ENCODE data around the gene ZFP62. TPM values are rescaled to one million over a fixed set of nuclear protein-coding genes. Genes with fewer than 3 reads are reported as not detected.

Gene ZFP62
- total and polyA plus RNA-seq, 2 of the 8 experiments (the other 6 are each of a cell fraction or from before 2014, with no cell fraction given): 9.3 to 38.5 TPM

- H3K18ac ChIP-seq (ENCODE audit: extremely low read depth, low read length): no peak overlapping the region
- H2BK5ac ChIP-seq (ENCODE audit: low read depth, low read length): no peak overlapping the region
- H4K5ac ChIP-seq (ENCODE audit: insufficient read length, low read depth, low read length): no peak overlapping the region
- no peak overlapping the region for H2AK5ac ChIP-seq (ENCODE audit: low read depth, low read length)
- H3K4me1 ChIP-seq (replicated peaks in 1 of 4; ENCODE audit: control insufficient read depth in 3 of 4, insufficient read depth in 4 of 4, low read length in 3 of 4): no peaks in the 10 kb centered on the region
- H2AFZ ChIP-seq (ENCODE audit: low read length): no peak overlapping the region
- no peak overlapping the region for H2BK15ac ChIP-seq (ENCODE audit: low read length)
- H3K9me3 ChIP-seq (ENCODE audit: insufficient read depth in 2 of 2, low read depth in 1 of 2, low read length in 1 of 2): peaks cover 0 to 5% of the 10 kb centered on the region in 2 experiments; a peak in 2 of 4 replicates
- H3K79me2 ChIP-seq (ENCODE audit: control insufficient read depth in 1 of 2, insufficient read depth in 2 of 2, low read length in 2 of 2): no peaks in the 10 kb centered on the region
- H3K79me1 ChIP-seq (ENCODE audit: low read depth, low read length): no peaks in the 10 kb centered on the region
- POLR2A ChIA-PET (ENCODE audit: partially characterized antibody): interaction anchor here (1.7 kb wide), 1 partner anchor 9 kb away, joined by 7 read pairs; no protein-coding TSS in a partner anchor
- H3K4ac ChIP-seq (replicated peaks; ENCODE audit: insufficient read length, low read depth, low read length): no peak overlapping the region
- H3K27me3 ChIP-seq (replicated peaks in 1 of 4; ENCODE audit: control insufficient read depth in 3 of 4, extremely low read depth in 1 of 4, insufficient read depth in 3 of 4, low read length in 3 of 4): no peaks in the 10 kb centered on the region
- H2BK120ac ChIP-seq (replicated peaks; ENCODE audit: low read depth, low read length): no peak overlapping the region
- H3K23me2 ChIP-seq (ENCODE audit: low read depth, low read length): no peaks in the 10 kb centered on the region
- H3K23ac ChIP-seq (ENCODE audit: insufficient read length): no peak overlapping the region
- no peak overlapping the region for H2BK12ac ChIP-seq (ENCODE audit: low read depth, low read length)
- H3K14ac ChIP-seq (ENCODE audit: insufficient read length): no peak overlapping the region
- no peak overlapping the region for H4K91ac ChIP-seq (replicated peaks; ENCODE audit: insufficient read length, low read length)
- H3K56ac ChIP-seq (replicated peaks; ENCODE audit: insufficient read length, low read depth, low read length): no peak overlapping the region
- TF ChIP-seq EP300 (IDR thresholded peaks at IDR 0.05; ENCODE audit: borderline replicate concordance in 1 of 2, low read depth in 2 of 2, low read length in 2 of 2): no peak
- TF ChIP-seq CHD1 (IDR thresholded peaks at IDR 0.05; ENCODE audit: low read depth, low read length): no peak
- no peak for TF ChIP-seq MAFK (IDR thresholded peaks at IDR 0.05; ENCODE audit: low read depth, low read length)
- no peak for TF ChIP-seq SP1 (IDR thresholded peaks at IDR 0.05; ENCODE audit: low read depth, low read length)
- TF ChIP-seq ATF2 (IDR thresholded peaks at IDR 0.05; ENCODE audit: low read length): no peak
- TF ChIP-seq ASH2L (IDR thresholded peaks at IDR 0.05; ENCODE audit: low read length): no peak
- TF ChIP-seq GABPA (IDR thresholded peaks at IDR 0.05; ENCODE audit: borderline replicate concordance, insufficient read depth, low read length): no peak
- TF ChIP-seq ATF3 (IDR thresholded peaks at IDR 0.05; ENCODE audit: insufficient read depth, low read depth, low read length): no peak
- DNase-seq (ENCODE audit: low read depth in 1 of 2, low spot score in 2 of 2): no peak
- no peak overlapping the region for H3K27ac ChIP-seq (ENCODE audit: low read depth, low read length)
- no peak overlapping the region for H2BK20ac ChIP-seq (ENCODE audit: low read length)
- no peak overlapping the region for H3K4me3 ChIP-seq (ENCODE audit: extremely low read depth in 1 of 4, insufficient read depth in 2 of 4, low read depth in 3 of 4, low read length in 4 of 4)
- H3K36me3 ChIP-seq (ENCODE audit: control insufficient read depth in 2 of 4, insufficient read depth in 4 of 4, low read length in 3 of 4): no peaks in the 10 kb centered on the region
- H3K9ac ChIP-seq (replicated peaks in 1 of 4; ENCODE audit: extremely low read depth in 1 of 4, low read depth in 3 of 4, low read length in 3 of 4): no peak overlapping the region
- H4K20me1 ChIP-seq (replicated peaks in 1 of 2; ENCODE audit: control insufficient read depth in 1 of 2, insufficient read depth in 2 of 2, low read length in 2 of 2): no peaks in the 10 kb centered on the region
- H3K4me2 ChIP-seq (ENCODE audit: insufficient read depth in 1 of 2, low read depth in 2 of 2, low read length in 2 of 2): no peak overlapping the region
- 87% methylated on average over 7 of the region's 7 CpGs; no CpG with 5 or more reads in 1 of the 2 experiments for WGBS, 2 experiments (ENCODE audit: extremely low coverage in 1 of 2, insufficient coverage in 1 of 2, insufficient read length in 1 of 2, insufficient replicate concordance in 2 of 2, low coverage in 1 of 2, low lambda C conversion rate in 2 of 2, missing lambda C conversion rate in 1 of 2)
- no peak overlapping the region for H4K8ac ChIP-seq (ENCODE audit: extremely low read depth, insufficient read depth, low read length)
- CTCF ChIA-PET (ENCODE audit: partially characterized antibody): no interaction called here
- no peak for FAIRE-seq
Observed at GRCh38 chr5:180901319-180902009, 40.4 kb upstream of the ZFP62 start.

All from H1 (cell line).